ENCODE results near the gene CCDC122. TPM values are rescaled to one million over a fixed set of nuclear protein-coding genes. Genes with fewer than 3 reads are reported as not detected.

CCDC122 gene
- total RNA-seq, 1 donor: 11.2 TPM

- peak; percentile 84 for DNase-seq (ENCODE audit: low read depth)
- TF ChIP-seq, protein P1, sequence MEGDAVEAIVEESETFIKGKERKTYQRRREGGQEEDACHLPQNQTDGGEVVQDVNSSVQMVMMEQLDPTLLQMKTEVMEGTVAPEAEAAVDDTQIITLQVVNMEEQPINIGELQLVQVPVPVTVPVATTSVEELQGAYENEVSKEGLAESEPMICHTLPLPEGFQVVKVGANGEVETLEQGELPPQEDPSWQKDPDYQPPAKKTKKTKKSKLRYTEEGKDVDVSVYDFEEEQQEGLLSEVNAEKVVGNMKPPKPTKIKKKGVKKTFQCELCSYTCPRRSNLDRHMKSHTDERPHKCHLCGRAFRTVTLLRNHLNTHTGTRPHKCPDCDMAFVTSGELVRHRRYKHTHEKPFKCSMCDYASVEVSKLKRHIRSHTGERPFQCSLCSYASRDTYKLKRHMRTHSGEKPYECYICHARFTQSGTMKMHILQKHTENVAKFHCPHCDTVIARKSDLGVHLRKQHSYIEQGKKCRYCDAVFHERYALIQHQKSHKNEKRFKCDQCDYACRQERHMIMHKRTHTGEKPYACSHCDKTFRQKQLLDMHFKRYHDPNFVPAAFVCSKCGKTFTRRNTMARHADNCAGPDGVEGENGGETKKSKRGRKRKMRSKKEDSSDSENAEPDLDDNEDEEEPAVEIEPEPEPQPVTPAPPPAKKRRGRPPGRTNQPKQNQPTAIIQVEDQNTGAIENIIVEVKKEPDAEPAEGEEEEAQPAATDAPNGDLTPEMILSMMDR (IDR thresholded peaks at IDR 0.05; ENCODE audit: insufficient read depth, low read length): peak; percentile 10
- H3K4me3 ChIP-seq (ENCODE audit: low read depth, low read length): peak within 1 kb of the TSS; percentile 75
Measured at GRCh38 chr13:43786766-43787517, 92.6 kb downstream of the CCDC122 start, which contains the start of gene ENOX1. TSS of gene ENOX1 (minus strand) at chr13:43786972.

GRCh38 chr13:43786472-43786765 is 93.1 kb downstream of the CCDC122 start:
- TF ChIP-seq, protein P1 (IDR thresholded peaks at IDR 0.05; ENCODE audit: insufficient read depth, low read length): no peak
- no peak for DNase-seq (ENCODE audit: low read depth)
- peak overlapping the region; percentile 75 for H3K4me3 ChIP-seq (ENCODE audit: low read depth, low read length)

Small RNA genes lying within 50 kb of the gene (small RNA-seq; reads per million reads assigned to genes)
- gene AL162713.1: not detected

Other genes with a start within 250 kb of the CCDC122 start
- gene ENOX1, start 92.8 kb downstream of the CCDC122 start, total RNA-seq (ENCODE audit: low replicate concordance): 7.4 and 16.4 TPM in 2 replicates
- gene LACC1, start 164 bp upstream of the CCDC122 start, total RNA-seq (ENCODE audit: low replicate concordance): 22.9 and 32.9 TPM in 2 replicates